HG03139 (cell line): Measurements from ENCODE around the gene KANTR.

Experiments used
- ATAC-seq: cut with Tn5 transposase; IDR thresholded peaks from one replicate; pipeline ENCODE4 v1.9.1; 2021; ENCODE audit not compliant: unreplicated experiment

Gene KANTR, protein sequence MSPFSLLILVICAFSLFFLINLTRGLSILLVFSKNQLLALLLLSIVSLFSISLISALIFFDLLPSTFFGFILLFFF

DNA sequence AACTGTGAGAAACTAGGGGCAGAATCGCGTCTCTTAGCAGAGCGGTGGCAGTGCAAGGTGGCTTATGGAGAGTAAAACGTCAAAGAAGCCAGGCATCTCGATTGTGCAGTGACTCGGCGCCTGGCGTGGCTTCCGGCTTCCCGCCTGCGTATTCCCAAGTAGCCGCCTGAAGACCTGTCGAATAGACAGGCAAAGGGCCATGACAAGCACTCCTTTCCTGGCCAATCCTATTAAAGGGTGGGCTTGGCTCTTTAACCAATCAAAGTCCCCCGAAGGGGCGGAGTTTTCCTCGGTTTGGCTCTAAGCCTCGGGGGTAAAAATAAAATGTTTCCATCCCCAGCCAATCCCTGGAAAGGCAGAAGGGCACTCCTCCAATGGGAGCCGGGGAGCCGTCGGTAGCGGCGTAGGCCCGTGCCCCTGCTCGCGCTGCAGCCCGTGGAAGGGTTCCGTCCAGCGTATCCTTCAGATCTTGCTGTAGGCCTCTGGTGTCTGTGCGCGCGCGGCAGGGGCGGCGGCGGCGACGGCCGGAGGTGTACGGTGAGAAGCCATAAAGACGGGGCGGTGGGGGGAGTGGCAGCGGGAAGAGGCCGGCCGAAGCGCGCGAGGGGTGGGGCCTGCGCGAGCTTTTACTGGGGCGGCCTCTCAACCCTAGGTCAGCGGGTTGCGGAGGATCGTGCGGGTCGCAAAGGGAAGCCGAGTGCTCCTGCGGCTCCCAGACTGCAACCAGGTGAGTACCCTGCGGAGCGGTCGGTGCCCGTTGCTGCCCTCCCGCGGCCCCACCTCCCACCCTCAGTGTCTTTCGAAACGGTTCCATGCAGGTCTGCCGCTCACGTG lies at the start of gene KANTR:
Gene KANTR, plus strand, starts transcription at position 395 of the 834 bp plus-strand sequence. CDS start 30,131 bp downstream, outside the sequence.
- ATAC-seq = peak; percentile 66

DNA sequence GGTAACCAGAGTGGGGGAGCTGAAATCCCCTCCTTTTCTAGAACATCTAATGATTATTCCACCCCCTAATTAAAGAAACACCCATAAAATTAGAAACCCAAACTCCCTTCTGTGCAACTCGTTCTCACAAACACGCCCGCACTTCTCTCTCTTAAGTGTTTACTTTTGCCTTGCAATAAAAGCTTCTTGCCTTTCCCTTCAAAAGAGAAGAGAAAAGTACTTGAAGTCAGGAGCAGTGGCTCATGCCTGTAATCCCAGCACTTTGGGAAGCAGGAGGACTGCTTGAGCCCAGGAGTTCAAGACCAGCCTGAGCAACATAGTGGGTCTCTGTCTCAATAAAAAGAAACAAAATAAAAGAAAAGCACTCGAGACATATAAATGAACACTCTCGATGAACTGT lies 48.9 kb upstream of the KANTR start:
- ATAC-seq = no peak

DNA sequence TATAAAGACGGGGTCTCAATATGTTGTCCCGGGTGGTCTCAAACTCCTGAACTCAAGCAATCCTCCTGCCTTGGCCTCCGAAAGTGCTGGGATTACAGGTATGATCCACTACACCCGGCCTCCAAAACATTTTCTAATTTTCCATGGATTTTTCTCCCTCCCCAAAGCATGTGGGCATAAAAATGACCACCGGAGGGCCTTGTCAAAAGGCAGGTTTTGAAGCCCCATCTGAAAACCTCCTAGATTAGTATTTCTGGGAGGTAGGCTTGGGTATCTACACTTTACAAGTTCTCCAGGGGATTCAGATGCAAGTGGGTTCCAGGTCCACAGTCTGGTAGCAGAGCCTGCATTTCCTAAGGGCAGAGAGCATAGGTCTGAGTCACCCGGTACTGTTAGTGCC lies 46.7 kb upstream of the KANTR start:
- no peak for ATAC-seq

DNA sequence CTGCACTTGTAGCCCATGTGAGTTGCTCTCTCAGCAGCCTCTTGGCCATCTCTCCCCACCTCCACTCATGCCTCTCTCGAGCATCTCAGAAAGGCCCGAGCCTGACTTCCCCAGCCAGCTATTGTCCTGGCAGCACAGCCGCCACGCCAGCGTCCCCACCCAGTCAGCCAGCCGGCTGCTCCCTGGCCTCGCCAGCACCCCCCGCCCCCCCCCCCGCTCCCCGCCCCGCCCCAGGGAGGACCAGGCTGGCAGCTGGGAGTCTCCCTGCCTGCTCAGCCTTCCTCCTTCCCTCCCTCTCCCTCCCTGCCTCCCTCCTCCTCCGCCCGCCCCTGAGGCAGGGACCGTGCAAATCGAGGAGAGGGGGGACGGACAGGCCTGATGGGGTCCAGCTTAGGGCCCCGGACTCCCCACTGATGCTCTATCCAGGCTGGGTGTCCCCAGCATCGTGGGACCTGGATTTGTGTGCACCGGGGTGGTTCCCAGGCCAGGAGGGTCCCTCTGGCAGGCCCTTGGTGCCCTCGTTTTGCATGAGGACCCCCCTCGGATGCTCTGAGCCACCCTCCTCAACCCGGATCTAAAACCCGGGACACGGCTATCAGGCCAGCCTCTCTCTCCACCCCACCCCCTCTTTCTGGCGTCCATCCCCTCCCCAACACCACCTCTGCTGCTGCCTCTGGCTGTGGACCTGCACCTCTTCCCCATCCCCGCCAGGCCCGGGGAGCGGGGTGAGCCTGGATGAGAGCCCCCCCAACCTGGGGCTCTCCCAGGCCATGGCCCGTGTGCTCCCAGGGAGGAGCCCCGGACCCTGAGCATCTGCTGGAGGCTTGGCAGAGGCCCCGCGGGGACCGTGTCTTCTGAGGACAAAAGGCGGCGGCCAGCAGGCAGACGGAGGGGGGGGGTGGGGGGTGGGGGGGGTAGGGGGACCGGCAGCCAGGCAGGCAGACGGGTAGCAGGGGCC lies 45.5 kb upstream of the KANTR start, which contains the start of gene GPR173:
Gene GPR173, plus strand, starts transcription at position 621 of the 958 bp plus-strand sequence. CDS start 27,833 bp downstream, outside the sequence.
- no peak for ATAC-seq

DNA sequence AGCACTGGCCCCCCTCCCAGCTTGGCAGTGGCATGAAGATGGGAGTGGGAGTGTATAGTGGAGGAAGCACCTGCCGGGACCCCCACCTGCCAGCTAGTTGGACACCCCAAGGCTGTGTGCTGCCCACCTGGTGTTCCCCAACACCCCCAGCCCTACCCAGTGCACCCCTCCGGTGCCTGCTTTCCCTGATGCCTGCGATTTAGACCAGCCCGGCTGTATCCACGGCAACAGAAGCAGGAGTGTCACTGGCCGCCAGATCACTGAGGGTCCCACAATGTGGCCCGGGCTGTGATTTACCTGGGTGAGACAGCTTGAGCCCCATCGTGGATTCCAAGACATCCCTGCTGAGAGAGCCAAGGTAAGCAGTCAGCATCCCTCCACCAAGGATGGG lies 44.8 kb upstream of the KANTR start:
- no peak for ATAC-seq

DNA sequence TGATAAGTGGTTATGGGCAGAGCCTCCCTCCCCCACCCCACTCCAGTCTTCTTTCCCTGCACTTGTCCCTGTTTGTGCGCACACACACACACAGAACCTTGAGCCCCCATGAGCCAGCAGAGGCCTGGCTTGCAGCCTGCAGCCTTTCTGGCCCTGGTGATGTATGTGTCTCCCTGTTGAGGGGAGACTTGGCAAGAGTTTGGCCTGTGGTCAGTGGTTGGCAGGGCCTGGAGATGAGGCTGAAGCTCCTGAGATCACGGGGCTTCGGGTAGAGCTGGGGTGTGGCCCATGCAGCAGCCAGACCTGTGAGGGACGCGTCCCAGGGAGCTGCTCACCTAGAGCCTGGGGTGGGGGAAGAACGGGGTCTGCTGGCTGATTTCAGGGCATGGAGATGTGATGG lies 43.1 kb upstream of the KANTR start:
- no peak for ATAC-seq

DNA sequence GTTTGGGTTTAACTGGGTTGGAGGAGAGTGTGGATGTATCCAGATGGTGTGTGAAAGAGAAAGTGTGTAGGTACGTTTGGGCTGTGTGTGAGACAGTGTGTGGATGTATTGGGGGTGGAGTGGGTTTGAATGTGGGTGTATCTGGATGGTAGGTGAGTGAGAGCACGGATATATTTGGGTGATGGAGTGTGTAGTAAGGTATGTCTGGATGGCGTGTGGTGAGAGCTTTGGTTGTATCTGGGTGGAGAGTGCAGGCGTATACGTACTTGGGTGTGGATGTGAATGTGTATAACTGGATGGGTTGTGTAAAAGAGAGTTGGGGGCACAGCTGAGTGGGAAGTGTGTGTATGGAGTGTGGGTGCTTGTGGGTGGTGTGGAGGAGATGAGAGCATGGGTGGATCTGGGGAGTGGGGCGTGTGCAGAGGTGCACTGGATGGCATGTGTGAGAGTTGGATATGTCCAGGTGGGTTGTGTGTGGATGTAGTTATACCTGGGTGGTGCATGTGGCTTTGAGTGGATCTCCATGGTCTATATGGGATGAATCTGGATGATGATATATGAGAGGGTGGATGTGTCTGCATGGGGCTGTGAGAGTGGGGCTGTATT lies 38.6 kb upstream of the KANTR start:
- no peak for ATAC-seq

DNA sequence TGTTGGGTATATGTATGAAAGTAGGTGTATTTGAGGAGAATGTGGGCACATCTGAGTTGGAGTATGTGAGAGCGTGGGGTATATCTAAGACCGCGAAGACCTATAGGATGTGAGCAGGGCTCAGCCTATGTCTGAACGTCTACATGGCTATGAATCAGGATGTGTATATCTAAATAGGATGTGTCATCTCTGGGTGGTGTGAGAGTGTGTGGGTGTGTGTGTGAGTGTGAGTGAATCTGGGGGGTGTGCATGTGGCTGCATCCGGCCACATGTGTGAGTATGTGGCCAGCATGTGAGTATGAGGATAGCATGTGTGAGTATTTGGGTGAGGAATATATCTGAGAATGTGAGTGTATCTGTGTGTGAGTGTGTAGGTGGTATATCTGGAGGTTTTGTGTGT lies 37.6 kb upstream of the KANTR start:
- no peak for ATAC-seq

DNA sequence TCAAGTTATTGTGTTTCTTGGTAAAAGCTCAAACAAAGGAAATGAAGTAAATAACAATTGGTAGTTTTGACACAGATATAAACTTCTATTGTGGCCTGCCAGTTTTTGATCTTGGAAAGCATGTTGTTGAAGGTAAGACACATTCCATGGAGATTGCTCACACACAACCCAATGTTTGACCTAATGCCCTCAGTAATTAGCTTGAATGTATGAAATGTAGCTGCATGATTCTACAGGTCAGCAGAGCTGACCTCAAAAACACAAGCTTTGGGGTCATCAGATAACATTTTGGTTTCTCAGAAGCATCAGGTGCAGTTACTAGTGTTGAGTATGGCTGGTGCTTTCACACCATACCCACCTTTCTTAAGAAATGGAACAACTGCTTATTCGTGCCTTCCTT lies 28.8 kb upstream of the KANTR start:
- ATAC-seq = no peak

DNA sequence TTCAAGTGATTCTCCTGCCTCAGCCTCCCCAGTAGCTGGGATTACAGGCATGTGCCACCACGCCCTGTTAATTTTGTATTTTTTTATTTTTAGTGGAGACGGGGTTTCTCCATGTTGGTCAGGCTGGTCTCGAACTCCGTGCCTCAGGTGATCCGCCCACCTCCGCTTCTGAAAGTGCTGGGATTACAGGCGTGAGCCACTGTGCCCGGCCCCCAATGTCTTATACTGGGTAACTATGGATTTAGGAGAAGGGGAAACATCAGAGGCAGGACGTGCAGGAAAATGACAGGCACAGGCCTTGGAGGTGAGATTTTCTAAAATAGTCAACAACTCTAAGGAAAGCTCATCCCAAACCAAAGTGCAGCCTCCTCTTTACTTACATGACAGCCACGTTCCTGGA lies 22.9 kb upstream of the KANTR start:
- ATAC-seq = no peak

DNA sequence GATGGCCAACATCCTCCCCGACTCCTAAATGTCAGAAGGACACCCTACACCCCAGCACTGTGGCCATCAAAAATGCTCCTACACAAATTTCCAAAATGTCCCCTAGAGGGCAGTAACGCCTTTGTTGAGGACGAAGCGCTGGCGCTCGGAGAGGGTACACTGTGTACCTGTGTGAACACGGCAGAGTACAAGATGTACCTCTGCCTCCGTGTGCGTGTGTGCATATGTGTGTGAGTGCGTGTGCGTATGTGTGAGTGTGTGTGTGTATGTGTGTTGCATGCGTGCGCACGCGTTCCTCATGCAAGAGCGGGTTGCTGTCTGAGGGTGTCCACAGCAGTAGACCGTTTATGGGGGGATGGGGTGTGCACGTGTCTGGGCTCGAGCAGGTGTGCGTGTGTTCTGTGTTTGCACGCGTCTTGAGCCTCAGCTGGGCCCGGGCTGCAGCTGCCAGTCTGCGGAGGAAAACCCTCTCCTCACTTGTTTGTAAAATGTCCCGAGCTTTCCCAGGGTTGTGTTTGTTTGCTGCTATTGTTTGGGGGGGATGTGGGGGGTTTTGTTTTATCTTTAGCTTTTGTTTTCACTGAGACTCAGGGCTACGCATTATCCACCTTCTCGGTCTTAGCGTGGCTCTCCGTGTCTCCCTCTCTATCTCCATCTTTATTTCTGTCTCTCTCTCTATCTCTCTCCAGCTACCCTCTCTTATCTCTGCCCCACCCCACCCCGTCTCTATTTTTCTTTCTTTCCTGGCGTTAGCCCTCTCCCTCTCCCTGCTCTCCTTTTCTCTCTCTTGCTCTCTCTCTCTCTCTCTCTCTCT lies 22.1 kb upstream of the KANTR start:
- ATAC-seq = peak; percentile 81

DNA sequence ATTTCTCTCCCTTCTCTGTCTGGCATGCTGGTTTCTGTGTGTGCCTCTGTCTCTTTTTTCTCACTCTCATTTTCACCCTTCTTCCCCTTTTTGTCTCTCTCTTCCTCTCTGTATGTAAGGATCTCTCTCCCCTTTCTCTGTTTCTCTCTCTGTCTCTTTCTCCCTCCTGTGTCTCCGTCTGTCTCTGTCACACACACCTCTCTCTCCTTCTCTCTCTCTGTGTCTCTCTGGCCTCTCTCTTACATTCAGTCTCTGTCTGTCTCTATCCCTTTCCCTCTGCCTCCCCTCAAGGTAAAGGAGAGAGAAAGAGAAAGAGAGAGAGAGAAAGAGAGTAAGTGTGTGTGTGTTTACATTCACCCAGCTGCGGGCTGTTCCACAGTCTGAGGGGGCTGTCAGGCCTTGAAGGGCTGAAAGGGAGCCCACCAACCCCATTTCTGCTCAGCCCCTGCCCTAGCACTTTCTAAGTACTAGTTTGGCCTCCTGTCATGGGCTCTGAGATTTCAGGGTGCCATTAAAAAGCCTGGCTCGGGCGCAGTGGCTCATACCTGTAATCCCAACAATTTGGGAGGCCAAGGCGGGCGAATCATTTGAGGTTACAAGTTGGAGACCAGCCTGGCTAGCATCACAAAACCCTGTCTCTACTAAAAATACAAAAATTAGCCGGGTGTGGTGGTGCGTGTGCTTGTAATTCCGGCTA lies 21.4 kb upstream of the KANTR start:
- no peak for ATAC-seq

DNA sequence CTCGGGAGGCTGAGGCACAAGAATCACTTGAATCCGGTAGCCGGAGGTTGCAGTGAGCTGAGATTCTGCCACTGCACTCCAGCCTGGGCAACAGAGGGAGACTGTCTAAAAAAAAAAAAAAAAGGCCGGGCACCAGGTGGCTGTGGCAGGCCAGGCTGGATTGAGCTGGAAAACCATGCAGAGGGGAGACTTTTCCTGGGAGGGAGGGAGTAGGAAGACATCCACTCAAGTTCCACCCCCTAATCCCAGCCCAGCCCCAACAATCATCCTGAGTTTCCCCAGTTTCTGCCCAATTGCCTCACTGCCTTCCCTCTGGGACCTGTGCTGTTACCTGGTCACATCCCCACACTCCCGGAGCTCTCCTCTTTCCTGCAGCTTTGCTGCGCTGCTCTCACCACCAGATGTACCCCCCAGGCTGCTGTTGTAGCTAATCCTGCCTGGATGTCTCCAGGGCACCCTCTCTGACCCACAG lies 20.8 kb upstream of the KANTR start:
- no peak for ATAC-seq

DNA sequence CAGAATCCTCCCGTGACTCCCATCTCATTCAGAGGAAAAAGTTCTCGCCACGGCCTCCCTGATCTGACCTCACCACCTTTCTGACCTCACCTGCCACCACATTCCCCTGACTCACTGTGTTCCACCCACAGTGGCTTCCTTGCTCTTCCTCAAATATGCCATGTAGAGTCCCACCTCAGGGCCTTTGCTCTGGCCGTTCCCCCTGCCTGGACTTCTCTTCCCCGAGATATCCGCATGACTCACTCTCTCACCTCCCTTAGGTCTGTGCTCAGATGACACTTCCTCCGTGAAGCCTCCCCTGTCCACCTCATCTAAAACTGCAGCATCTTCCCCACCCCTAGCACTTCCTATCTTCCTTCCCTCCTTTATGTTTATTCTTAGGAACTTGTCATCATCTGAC lies 18.9 kb upstream of the KANTR start:
- no peak for ATAC-seq

DNA sequence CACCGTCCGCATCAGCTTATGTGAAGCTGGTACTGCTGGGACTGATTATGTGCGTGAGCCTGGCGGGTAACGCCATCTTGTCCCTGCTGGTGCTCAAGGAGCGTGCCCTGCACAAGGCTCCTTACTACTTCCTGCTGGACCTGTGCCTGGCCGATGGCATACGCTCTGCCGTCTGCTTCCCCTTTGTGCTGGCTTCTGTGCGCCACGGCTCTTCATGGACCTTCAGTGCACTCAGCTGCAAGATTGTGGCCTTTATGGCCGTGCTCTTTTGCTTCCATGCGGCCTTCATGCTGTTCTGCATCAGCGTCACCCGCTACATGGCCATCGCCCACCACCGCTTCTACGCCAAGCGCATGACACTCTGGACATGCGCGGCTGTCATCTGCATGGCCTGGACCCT lies 17.3 kb upstream of the KANTR start:
- ATAC-seq = no peak

DNA sequence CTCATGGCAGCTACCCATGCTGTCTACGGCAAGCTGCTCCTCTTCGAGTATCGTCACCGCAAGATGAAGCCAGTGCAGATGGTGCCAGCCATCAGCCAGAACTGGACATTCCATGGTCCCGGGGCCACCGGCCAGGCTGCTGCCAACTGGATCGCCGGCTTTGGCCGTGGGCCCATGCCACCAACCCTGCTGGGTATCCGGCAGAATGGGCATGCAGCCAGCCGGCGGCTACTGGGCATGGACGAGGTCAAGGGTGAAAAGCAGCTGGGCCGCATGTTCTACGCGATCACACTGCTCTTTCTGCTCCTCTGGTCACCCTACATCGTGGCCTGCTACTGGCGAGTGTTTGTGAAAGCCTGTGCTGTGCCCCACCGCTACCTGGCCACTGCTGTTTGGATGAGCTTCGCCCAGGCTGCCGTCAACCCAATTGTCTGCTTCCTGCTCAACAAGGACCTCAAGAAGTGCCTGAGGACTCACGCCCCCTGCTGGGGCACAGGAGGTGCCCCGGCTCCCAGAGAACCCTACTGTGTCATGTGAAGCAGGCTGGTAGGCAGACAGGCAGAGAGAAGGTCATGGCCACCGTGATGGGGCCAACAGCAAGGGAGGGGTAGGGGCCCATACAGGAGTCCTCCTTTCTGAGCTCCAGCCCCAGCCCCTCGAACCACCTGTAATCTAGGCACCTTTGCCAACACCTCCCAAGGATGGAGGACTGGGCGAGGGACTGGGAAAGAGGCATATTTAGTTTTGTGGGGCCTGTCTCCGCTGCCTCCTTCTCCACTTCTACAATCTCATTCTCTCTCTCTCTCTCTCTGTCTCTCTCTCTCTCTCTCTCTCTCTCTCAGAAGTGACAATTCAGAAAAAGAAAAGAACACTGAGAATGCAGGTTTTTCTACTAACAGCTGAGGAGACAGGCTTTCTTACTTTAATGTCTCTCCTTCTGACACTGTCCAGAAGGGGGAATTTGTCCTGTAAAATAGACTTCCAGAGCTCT lies 16.4 kb upstream of the KANTR start:
- no peak for ATAC-seq

DNA sequence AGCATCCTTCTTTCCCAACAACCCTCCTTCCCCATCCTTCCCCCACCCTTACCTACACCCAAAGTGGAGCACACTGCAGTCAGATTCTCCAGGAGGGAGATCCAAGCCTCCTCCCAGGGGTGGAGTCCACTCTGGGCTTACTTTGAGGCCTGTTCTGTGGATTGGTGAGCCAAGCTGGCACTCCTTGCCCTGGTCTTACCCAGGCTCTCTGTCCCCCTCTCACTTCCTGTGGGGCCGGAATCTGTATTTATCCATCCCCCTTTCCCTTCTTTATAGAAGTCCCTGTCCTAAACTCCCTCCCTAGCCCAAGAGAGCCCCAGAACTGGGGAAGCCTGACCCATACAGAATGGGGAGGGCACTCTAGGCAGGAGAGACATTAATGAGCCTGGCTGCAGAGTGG lies 15.0 kb upstream of the KANTR start:
- no peak for ATAC-seq
